ENCODE measurements around the gene NRG3.
"Not testable (repeated sequence)": the region's sequence is repeated elsewhere in the genome, so short reads cannot be mapped to it uniquely, and the experiment has no call there.

The NRG3 gene

GRCh38 chr10:82625512-82626189 lies 750.7 kb downstream of the NRG3 start:
- peak; percentile 68 for DNase-seq

- no peak for DNase-seq
Observed at GRCh38 chr10:82628373-82628772, 753.4 kb downstream of the NRG3 start.

GRCh38 chr10:82643076-82643475 lies 768.1 kb downstream of the NRG3 start:
- DNase-seq, result no peak

GRCh38 chr10:82643601-82644000 lies 768.6 kb downstream of the NRG3 start:
- DNase-seq, result no peak

- DNase-seq, result no peak
Observed at GRCh38 chr10:82645221-82645620, 770.2 kb downstream of the NRG3 start.

GRCh38 chr10:82653244-82654155 lies 778.5 kb downstream of the NRG3 start:
- DNase-seq, result no peak

DNA sequence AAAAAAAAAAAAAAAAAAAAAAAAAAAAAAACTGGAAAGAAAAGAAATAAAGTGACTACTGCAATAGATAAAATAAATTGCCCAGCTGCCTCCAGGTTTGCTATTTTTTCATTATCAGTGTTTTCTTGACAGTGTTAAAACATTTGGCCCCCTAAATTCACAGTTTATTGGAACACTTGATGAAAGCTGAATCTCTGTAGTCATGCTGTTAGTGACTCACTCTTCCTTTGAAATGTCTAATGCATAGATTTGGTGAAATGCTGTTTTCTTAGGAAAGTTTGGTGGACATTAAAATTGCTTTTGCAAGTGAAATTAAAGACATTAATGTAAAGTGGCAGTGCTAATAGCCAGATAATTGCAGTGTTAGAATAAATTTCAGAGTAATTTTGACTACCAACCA lies 785.2 kb downstream of the NRG3 start:
- no peak for DNase-seq

DNA sequence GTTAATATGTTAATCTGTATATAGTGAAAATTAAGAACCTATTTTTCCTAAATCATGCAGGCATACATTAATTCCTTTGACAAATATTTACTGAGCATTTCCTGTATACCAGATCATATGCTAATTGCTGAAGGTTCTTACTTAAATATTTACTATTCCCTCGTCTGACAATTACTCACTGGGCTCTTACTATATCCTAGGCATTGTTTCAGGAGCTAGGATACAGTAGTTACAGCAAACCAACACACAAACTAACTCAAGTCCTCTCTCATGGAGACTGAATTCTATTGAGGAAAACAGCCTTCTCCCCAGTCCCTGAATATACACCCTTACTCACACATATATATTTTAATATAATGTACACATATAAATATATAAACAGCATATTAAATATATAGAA lies 786.0 kb downstream of the NRG3 start:
- no peak for DNase-seq

- DNase-seq, result no peak
Observed at GRCh38 chr10:82661701-82662100, 786.7 kb downstream of the NRG3 start.

DNA sequence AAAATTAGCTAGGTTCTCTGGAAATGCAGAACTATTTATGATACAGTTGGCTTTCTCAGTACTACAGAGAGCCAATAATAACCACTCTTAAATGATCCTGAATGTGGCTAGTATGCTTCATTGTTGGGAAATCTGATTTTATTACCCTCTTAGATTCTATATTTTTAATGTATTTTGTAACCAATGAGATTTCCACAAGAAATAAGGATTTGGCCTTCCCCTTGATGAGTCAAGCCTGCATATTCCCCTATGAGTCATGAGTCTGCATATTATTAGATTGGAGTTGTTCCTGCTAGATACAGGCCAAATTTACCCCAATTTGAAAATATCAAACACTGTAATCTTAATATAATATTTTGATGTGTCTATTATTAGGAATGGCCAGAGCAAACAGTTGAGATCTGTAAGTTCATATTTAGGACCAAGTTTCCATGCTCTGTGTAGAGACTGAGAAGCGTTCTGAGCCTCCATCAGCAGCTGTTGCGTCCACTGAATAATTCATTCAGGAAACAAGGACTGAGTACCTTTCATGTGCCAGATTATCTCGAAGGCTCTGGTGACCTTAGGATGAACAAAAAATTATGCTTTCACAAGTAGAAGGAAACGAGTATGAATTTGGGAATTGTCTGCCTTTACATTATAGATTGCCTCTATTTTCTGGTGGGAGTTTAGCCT lies 793.4 kb downstream of the NRG3 start:
- DNase-seq, result no peak

- no peak for DNase-seq
Observed at GRCh38 chr10:82674036-82674435, 799.0 kb downstream of the NRG3 start.

DNA sequence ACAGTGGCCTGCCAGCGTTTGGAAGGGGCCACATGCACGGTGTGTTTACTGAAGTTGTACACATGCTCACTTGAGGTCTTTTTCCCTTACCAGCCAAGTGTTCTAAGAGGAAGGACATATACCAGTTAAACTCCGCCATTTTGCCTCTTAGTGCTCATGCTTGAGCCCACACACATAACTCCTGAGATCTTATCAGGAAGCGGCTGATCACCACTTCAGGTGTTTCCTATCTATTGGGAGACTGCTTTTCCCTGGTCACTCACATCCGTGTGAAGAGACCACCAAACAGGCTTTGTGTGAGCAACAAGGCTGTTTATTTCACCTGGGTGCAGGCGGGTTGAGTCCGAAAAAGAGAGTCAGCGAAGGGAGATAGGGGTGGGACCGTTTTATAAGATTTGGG lies 802.9 kb downstream of the NRG3 start:
- DNase-seq, result not testable (repeated sequence)

GRCh38 chr10:82678451-82678850 lies 803.5 kb downstream of the NRG3 start:
- not testable (repeated sequence) for DNase-seq

DNA sequence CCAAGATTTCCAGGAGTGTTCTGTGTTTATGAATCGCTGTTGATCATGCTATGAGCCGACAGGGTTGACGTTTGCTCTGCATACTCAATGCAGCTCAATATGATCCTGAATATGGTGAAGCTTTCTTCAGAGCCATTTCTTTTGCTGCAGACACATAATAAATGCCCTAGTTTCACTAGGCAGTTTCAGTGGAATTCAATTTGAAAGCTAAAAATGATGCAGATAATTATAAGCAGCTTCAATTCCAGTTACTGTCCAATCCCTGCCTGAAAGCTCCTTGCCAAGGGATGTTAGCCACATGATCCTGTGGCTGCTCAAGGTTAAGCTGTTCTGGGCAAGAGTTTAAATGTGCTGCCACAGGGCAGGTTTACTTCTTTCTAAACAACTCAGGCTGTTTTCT lies 805.6 kb downstream of the NRG3 start:
- DNase-seq, result no peak

GRCh38 chr10:82683945-82684344 lies 809.0 kb downstream of the NRG3 start:
- DNase-seq, result no peak

DNA sequence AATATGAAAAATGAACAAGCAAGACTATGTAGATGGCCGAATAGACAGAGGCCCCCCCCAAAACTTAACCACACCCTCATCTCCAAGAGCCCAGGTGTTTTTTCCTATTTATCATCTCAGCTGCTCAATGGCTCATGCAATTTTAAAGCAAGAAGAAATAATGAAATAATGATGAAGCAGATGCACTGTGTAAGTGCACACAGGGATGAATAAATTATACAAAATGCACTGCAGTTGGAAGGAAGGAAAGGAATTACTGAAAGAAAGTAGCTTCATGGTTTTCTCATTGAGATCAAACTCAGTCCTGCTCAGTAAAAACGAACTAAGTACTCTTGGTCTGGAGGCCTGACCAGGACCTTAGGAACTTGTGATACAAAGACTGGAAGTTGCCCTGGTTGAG lies 810.1 kb downstream of the NRG3 start:
- no peak for DNase-seq

GRCh38 chr10:82691211-82691610 lies 816.2 kb downstream of the NRG3 start:
- no peak for DNase-seq

- no peak for DNase-seq
Observed at GRCh38 chr10:82692458-82692857, 817.5 kb downstream of the NRG3 start.

- no peak for DNase-seq
Observed at GRCh38 chr10:82721831-82722230, 846.8 kb downstream of the NRG3 start.

- DNase-seq, result no peak
Observed at GRCh38 chr10:82722273-82722672, 847.3 kb downstream of the NRG3 start.

DNA sequence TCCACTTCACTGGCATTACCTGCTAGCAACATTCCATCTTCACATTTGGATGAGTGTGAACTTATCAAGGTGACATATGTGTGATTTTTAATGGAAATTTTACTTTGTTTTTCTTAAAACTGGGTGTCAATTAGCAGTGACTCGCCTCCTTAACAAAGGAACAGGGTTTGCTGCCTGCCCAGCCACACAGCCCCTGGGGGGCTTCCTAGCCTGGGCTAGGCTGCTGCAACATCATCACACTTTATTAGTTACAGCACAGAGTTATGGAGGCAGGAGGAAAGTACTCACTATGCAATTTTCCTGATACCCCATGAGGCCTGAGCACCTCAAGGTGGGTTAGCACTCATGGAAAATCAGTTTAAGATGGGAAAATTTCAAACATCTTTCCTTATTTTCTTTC lies 861.3 kb downstream of the NRG3 start:
- DNase-seq, result no peak

- DNase-seq, result no peak
Observed at GRCh38 chr10:82737549-82737948, 862.6 kb downstream of the NRG3 start.

DNA sequence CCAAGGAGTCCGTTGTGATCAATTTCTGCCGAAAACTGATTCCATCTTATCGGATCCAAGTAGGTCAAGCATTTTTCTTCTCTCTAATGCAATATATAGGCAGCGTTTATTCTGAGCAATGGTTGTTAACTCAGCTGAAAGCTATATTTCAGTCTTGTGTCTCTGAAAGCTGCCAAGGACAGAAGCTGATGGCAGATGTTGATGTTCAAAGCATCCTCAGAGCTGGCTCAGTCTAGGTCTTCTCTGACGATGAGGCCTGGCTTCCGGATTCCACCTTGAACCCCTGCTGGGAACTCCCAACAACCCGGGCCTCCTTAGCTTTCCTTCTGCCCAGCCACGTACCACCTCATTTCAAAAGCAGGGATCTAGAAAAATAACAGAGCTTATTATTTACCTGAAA lies 863.6 kb downstream of the NRG3 start:
- no peak for DNase-seq

DNA sequence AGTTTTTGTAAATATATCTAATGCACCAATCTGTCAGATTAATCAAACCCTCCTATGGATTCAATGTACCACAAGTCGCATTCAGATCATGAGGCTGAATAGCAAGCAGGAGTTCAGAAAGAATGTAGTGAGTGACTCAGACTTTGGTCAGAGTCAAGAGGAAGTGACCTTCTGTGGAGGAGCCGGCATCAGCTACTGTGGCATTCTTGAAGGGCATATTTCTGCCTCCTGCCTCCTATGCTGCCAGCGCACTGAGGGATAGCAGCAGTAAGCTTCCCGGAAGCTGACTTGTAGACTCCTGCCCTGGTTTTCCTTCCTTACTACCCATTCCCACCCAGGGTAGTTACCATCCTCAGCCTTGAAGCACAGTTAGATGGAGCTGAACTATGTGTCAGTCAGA lies 867.5 kb downstream of the NRG3 start:
- no peak for DNase-seq
